Measurements from ENCODE around the gene MICU1. TPM values are rescaled to one million over a fixed set of nuclear protein-coding genes. Genes with fewer than 3 reads are reported as not detected.
A peak's percentile ranks its signal among the peaks of the same experiment; 100 is the strongest.

The MICU1 gene
- total RNA-seq, 3 donors from 2014 or later (not counting 1 experiment from before 2014, with no cell fraction given) = 27.9 to 30.9 (median 29.4) TPM

- H3K27me3 Mint-ChIP-seq (ENCODE audit: low read depth in 2 of 2) = no peaks in the 10 kb centered on the region
- no peaks in the 10 kb centered on the region for H3K36me3 Mint-ChIP-seq
- peak overlapping the region; percentile 95 for H3K27ac ChIP-seq (ENCODE audit: low read length)
- no peaks in the 10 kb centered on the region for H3K9me3 ChIP-seq (ENCODE audit: control insufficient read depth, insufficient read depth, low read length)
- peak overlapping the region; percentile 85 to 97 for H3K27ac Mint-ChIP-seq
- H3K4me1 Mint-ChIP-seq = peaks cover 52 to 69% of the 10 kb centered on the region in 2 donors
- DNase-seq = peak; percentile 89 to 95
- ATAC-seq = peak; percentile 68 to 87 (median 83)
- peak overlapping the region; percentile 75 for H3K4me3 Mint-ChIP-seq
- TF ChIP-seq CTCF (IDR thresholded peaks at IDR 0.05) = no peak
- under 1% methylated on average over 60 of the region's 60 CpGs for WGBS (ENCODE audit: insufficient coverage)
- peak overlapping the region; percentile 37 for H3K4me3 ChIP-seq (ENCODE audit: low read length)
- no peaks in the 10 kb centered on the region for H3K9me3 Mint-ChIP-seq
- no peaks in the 10 kb centered on the region for H3K27me3 ChIP-seq (ENCODE audit: control insufficient read depth, insufficient read depth, low read length)
- no peaks in the 10 kb centered on the region for H3K36me3 ChIP-seq (ENCODE audit: control insufficient read depth, insufficient read depth, low read length)
- H3K4me1 ChIP-seq (ENCODE audit: control insufficient read depth, insufficient read depth, low read length) = peaks cover 85% of the 10 kb centered on the region
- intact Hi-C loops (cut with micrococcal nuclease) = loop anchor here (1.0 kb wide), 3 partner anchors 12 to 58 kb away; no protein-coding TSS in a partner anchor
These were observed 306.2 kb downstream of the MICU1 start for GRCh38 chr10:72319416-72320254.

DNA sequence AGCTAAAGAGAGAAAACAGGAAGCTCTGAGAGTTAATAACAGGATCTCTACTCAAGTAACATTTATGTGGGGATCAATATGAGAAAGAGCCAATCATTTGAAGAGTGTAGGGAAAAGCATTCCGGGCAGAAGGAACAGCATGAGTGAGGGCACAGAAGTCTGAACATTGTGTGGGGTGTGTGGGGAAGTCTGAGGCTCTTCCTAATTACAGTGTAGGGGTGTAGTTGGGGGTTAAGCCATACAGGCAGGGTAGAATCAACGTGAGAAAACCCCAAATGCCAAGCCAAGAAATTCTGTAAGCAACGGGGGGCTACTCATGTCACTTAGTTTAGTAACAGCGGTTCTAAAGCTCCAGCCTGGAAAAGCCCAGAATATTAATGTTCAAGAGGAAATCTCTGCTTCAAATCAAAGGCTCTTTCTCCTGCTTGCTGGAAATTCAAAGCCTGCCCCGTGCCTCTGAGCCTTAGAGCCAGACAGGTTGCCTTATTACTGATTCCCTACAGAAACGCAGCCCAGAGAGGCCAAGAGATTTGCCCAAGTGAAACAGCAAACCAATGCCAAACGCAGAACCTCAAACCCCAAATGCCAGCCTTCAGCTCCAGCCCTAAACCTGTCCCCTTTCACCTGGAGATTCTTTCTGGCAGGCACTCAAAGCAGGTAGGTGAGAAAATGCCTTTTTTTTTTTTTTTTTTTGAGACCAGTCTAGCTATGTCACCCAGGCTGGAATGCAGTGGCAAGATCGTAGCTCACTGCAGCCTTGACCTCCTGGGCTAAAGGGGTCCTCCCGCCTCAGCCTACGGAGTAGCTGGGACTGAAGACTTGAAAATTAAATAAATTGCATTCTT is 307.2 kb downstream of the MICU1 start:
- Histone ChIP-seq H3K27ac (ENCODE audit: low read length) (peak overlapping the region; percentile 94), H3K9me3 (ENCODE audit: control insufficient read depth, insufficient read depth, low read length) (no peaks in the 10 kb centered on the region), H3K4me1 (ENCODE audit: control insufficient read depth, insufficient read depth, low read length) (peaks cover 78% of the 10 kb centered on the region), H3K27me3 (ENCODE audit: control insufficient read depth, insufficient read depth, low read length) (no peaks in the 10 kb centered on the region), H3K4me3 (ENCODE audit: low read length) (peak overlapping the region; percentile 37), H3K36me3 (ENCODE audit: control insufficient read depth, insufficient read depth, low read length) (no peaks in the 10 kb centered on the region)
- H3K36me3 Mint-ChIP-seq = no peaks in the 10 kb centered on the region
- peak overlapping the region; percentile 61 for H3K4me3 Mint-ChIP-seq
- H3K4me1 Mint-ChIP-seq = peaks cover 43 to 61% of the 10 kb centered on the region in 2 donors
- H3K27me3 Mint-ChIP-seq (ENCODE audit: low read depth in 2 of 2) = no peaks in the 10 kb centered on the region
- H3K9me3 Mint-ChIP-seq = no peaks in the 10 kb centered on the region
- DNase-seq = peak in 1 of 2 donors; percentile 47
- no peak for ATAC-seq
- intact Hi-C loops (cut with micrococcal nuclease) = no loop called here
- TF ChIP-seq CTCF (IDR thresholded peaks at IDR 0.05) = no peak
- WGBS (ENCODE audit: insufficient coverage) = 44% methylated on average over 10 of the region's 10 CpGs
- H3K27ac Mint-ChIP-seq = peak overlapping the region; percentile 85 to 97

Other genes with a start within 250 kb of the MICU1 start
- 10 to 100 TPM; 13.1 to 15.6 (median 14.1) TPM for gene MCU, start 66.1 kb upstream of the MICU1 start, total RNA-seq

Data from natural killer cell (primary cell).